Activated naive CD4-positive, alpha-beta T cell treated with anti-CD3 and anti-CD28 coated beads, Interleukin-2, amount 10 ng/mL, durations not matched to agents 7 days and 5 days (primary cell): ENCODE results near the gene SMO.
A peak's percentile ranks its signal among the peaks of the same experiment; 100 is the strongest.
"Not testable (repeated sequence)": the region's sequence is repeated elsewhere in the genome, so short reads cannot be mapped to it uniquely, and the experiment has no call there.

Experiments
- CTCF ChIA-PET: fragments of 350-600 bp; sonication (Branson Sonifier 250); formaldehyde crosslinking; loops from one replicate; lab custom pipeline; 2021; ENCODE audit warnings: antibody characterized with exemption; lab: Charles Lee
- DNase-seq: peaks from one replicate; pipeline ENCODE4 v3.0.0-alpha.2; 2020
- H3K27ac Mint-ChIP-seq: one replicate; pipeline ENCODE4 v1.8.0; 2021; ENCODE audit warnings: mild to moderate bottlenecking, moderate library complexity, mixed read lengths
- H3K27me3 Mint-ChIP-seq: one replicate; pipeline ENCODE4 v1.8.0; 2021; ENCODE audit warnings: mild to moderate bottlenecking, mixed read lengths
- H3K36me3 Mint-ChIP-seq: one replicate; pipeline ENCODE4 v1.8.0; 2021; ENCODE audit warnings: mixed read lengths
- H3K4me1 Mint-ChIP-seq: one replicate; pipeline ENCODE4 v1.8.0; 2021; ENCODE audit warnings: mixed read lengths
- H3K4me3 Mint-ChIP-seq: one replicate; pipeline ENCODE4 v1.8.0; 2021; ENCODE audit warnings: mild to moderate bottlenecking, moderate library complexity, mixed read lengths
- H3K9me3 Mint-ChIP-seq: one replicate; pipeline ENCODE4 v1.8.0; 2021; ENCODE audit warnings: mixed read lengths

The SMO gene

DNA sequence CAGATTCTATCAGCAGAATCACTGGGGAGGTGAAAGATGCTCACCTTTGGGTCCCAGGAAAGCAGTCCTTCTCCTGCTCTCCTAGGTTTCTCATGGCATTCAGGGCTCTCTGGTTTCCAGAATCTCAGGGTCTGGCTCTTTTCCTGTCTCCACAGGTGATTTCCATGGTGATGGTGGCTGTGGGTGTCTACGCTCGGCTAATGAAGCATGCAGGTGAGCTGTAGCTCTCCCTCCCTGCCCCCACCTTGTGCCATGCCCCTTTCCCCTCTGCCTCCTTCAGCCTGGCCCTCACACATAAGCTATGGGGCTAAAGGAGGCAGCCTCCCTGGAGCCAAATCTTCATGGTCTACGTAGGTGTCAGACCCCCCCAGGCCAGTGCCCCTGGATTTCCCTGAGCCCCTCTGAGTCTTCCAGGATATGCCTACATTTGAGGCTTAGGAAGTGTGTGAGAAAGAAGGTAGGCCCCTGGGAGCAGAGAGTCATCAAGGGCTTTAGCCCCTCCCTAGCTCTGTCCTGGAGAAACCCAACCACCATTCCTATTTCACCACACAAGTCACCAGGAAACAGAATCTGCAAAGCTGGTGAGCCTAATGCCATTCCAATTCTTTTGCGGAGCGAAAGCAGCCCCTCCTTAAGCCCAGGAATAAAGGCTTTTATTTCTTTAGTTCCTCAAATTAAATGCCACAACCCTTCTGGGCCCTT is 26.8 kb upstream of the SMO start:
- peaks cover 4% of the 10 kb centered on the region for H3K27me3 Mint-ChIP-seq
- H3K9me3 Mint-ChIP-seq = no peaks in the 10 kb centered on the region
- H3K27ac Mint-ChIP-seq = no peak overlapping the region
- DNase-seq = no peak
- H3K4me1 Mint-ChIP-seq = no peaks in the 10 kb centered on the region
- H3K4me3 Mint-ChIP-seq = no peak overlapping the region
- H3K36me3 Mint-ChIP-seq = no peaks in the 10 kb centered on the region
- CTCF ChIA-PET = interaction anchor here (9.5 kb wide), 1 partner anchor 50 kb away, joined by 108 read pairs; no protein-coding TSS in a partner anchor

DNA sequence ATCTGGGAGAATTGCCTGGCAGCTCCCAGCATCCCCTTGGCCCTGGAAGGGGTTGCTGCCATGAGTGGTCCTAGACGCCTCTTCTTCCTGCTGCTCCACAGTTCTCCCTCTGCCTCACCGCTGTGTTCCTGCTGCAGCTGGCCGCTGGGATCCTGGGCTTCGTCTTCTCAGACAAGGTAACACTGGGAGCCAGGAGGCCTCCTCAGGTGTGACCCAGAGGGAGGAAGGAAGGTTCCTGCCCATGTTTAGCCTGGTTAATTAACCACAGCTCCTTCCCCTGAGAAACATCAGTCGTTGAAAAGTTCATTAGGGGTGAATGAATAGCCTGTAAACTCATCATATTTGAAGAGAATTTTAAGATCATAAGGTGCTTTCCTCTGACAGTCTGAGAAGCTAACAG is 25.7 kb upstream of the SMO start:
- no peak overlapping the region for H3K27ac Mint-ChIP-seq
- no peaks in the 10 kb centered on the region for H3K9me3 Mint-ChIP-seq
- no peaks in the 10 kb centered on the region for H3K4me1 Mint-ChIP-seq

DNA sequence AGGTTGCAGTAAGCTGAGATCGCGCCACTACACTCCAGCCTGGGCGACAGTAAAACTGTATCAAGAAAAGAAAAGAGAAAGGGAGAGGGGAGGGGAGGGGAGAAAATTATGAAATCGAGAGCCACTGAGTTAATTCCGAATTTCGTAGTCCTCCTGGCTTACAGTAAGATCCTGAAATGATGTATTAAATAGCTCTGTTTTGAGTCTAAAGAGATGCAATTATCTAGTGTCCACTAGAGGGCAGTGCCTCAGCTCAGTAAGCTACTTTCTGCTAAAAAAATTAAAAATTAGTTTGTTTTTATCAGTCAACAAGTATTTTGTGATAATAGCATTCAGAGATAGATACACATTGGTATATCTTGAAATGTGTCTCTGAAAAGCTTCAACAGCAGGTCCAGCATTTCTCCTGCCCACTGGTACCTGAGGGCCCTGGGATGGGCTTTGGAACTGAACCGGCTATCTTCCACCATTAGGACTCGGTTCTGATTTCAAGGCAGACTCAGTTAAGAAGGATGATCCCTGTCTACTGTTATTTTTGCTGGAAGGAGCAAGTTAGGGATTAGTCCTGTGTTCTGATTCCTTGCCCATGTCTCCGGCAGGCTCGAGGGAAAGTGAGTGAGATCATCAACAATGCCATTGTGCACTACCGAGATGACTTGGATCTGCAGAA is 24.4 kb upstream of the SMO start:
- no peak overlapping the region for H3K27ac Mint-ChIP-seq
- H3K27me3 Mint-ChIP-seq = peaks cover 17% of the 10 kb centered on the region
- H3K4me3 Mint-ChIP-seq = no peak overlapping the region
- H3K4me1 Mint-ChIP-seq = peaks cover 11% of the 10 kb centered on the region
- H3K9me3 Mint-ChIP-seq = no peaks in the 10 kb centered on the region
- CTCF ChIA-PET = interaction anchor here (0.6 to 9.5 kb wide), 45 partner anchors 8 to 409 kb away, joined by 3 to 108 read pairs (median 4); partner anchors contain the start of gene TSPAN33
- DNase-seq = no peak
- no peaks in the 10 kb centered on the region for H3K36me3 Mint-ChIP-seq

More for the DNA sequence above, 25.7 kb upstream of the SMO start:
- no peak for DNase-seq
- CTCF ChIA-PET = interaction anchor here (1.3 to 9.5 kb wide), 5 partner anchors 10 to 52 kb away, joined by 3 to 108 read pairs (median 9); no protein-coding TSS in a partner anchor
- peaks cover 8% of the 10 kb centered on the region for H3K27me3 Mint-ChIP-seq
- H3K4me3 Mint-ChIP-seq = no peak overlapping the region
- no peaks in the 10 kb centered on the region for H3K36me3 Mint-ChIP-seq

DNA sequence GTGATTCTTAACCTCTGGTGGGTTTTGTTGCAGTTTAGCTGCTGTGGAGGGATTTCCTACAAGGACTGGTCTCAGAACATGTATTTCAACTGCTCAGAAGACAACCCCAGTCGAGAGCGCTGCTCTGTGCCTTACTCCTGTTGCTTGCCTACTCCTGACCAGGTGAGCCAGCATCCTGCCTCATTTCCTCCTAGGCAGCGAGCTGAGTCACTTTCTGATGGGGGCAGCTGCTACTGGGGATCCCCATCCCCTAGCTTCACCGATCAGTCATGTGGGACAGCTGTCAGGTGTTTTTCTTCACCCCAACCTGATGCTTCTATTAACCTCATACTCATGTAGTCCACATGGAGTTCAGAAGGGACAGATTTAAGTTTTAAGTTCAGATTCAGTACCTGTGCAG is 21.7 kb upstream of the SMO start:
- H3K27me3 Mint-ChIP-seq = peaks cover 24% of the 10 kb centered on the region

DNA sequence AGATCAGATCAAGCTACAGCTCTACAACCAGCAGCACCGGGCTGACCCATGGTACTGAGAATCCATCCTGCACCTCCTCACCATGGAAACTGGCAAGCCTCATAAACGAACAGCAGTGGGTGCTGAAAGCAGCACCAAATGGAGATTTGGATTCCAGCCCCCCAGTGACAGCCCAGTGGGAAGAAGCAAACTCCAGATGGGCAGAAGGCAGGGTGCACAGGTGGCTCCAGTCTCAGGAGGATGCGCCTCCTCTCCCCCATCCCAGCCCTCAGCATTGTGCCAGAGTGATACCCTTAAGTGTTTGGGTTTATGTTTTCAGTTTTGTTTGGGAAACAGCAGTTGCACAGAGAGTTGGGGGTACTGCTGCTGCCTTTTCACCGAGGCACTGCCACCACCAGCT is 20.6 kb upstream of the SMO start:
- CTCF ChIA-PET = interaction anchor here (2.9 to 9.5 kb wide), 2 partner anchors 44 to 51 kb away, joined by 9 to 108 read pairs; no protein-coding TSS in a partner anchor
- Mint-ChIP-seq H3K27me3 (peaks cover 24% of the 10 kb centered on the region), H3K4me3 (peak overlapping the region; percentile 11), H3K27ac (no peak overlapping the region), H3K4me1 (peaks cover 20% of the 10 kb centered on the region), H3K9me3 (no peaks in the 10 kb centered on the region), H3K36me3 (no peaks in the 10 kb centered on the region)
- DNase-seq = no peak

More for the DNA sequence above, 21.7 kb upstream of the SMO start:
- CTCF ChIA-PET = interaction anchor here (0.7 to 9.5 kb wide), 3 partner anchors 45 to 75 kb away, joined by 3 to 108 read pairs (median 9); no protein-coding TSS in a partner anchor
- DNase-seq = no peak
- Mint-ChIP-seq H3K27ac (no peak overlapping the region), H3K9me3 (no peaks in the 10 kb centered on the region), H3K36me3 (no peaks in the 10 kb centered on the region), H3K4me3 (no peak overlapping the region), H3K4me1 (peaks cover 20% of the 10 kb centered on the region)

DNA sequence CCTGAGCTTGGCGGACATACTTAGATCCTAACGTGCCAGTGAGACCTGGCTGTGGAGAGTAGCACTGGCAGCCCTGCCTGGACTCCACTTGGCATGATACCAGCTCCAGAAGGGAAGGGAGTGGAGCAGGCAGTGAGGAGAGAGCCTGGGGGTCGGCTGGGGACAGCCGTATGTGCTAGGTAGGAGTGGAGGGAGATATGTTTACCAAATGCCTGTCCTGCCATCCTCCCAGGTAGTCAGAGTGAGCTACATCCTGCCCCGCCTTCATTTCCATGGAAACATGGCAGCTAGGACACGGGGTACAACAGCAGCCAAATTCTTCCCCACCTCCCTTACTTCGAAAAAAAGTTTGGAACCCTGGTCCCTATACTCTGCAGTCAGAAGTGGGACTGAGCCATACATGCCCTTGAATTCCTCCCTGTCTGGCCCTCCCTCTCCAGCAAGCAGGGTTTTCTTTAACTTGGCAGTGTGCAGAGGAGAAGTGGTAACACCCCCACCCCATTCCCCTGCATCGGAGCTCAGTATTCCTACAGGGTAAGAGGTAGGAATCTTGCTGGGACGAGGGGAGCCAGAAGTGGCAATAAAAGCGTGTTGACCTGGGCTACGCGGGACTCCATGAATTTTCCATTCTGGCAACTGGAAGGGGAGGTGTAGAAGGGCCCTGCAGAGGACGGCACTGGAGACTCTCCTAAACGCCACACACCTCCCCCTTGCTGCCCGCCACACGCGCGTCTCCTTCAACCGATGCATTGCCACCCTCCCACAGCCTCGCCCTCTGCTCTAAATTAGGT is 20.0 kb upstream of the SMO start:
- Mint-ChIP-seq H3K4me3 (peak overlapping the region; percentile 65), H3K27me3 (peaks cover 28% of the 10 kb centered on the region), H3K27ac (no peak overlapping the region), H3K36me3 (no peaks in the 10 kb centered on the region), H3K9me3 (no peaks in the 10 kb centered on the region), H3K4me1 (peaks cover 20% of the 10 kb centered on the region)
- no peak for DNase-seq
- CTCF ChIA-PET = interaction anchor here (1.3 to 9.5 kb wide), 3 partner anchors 43 to 50 kb away, joined by 3 to 108 read pairs (median 9); no protein-coding TSS in a partner anchor

DNA sequence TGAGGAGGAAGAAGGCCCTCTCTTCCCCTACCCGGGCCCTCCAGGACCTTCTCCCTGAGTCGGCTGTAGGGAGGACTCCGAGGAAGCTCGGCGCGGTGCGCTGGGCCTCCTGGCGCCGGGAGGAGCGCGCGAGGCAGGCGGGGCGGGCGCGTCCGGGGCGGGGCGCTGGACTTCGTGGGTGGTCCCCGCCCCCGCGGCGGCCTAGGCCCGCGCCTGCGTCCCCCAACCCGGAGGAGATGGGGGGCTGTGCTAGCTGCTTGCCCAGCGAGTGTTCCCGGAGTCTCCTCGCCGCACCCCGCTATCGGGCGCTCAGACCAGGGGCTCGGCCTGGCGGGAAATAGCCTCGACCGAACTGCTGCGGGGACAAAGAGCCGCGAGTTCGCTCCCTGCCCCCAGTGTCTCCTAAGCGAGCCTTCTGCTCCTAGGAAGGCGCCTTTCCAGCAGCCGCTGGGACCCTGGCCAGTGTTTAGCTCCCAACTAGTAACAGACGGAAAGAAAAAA is 19.2 kb upstream of the SMO start:
- Mint-ChIP-seq H3K36me3 (no peaks in the 10 kb centered on the region), H3K4me1 (peaks cover 20% of the 10 kb centered on the region), H3K9me3 (no peaks in the 10 kb centered on the region), H3K4me3 (peak overlapping the region; percentile 65), H3K27me3 (peaks cover 32% of the 10 kb centered on the region), H3K27ac (no peak overlapping the region)
- DNase-seq = peak; percentile 60
- CTCF ChIA-PET = interaction anchor here (1.0 to 9.5 kb wide), 4 partner anchors 10 to 80 kb away, joined by 3 to 108 read pairs (median 4); no protein-coding TSS in a partner anchor

DNA sequence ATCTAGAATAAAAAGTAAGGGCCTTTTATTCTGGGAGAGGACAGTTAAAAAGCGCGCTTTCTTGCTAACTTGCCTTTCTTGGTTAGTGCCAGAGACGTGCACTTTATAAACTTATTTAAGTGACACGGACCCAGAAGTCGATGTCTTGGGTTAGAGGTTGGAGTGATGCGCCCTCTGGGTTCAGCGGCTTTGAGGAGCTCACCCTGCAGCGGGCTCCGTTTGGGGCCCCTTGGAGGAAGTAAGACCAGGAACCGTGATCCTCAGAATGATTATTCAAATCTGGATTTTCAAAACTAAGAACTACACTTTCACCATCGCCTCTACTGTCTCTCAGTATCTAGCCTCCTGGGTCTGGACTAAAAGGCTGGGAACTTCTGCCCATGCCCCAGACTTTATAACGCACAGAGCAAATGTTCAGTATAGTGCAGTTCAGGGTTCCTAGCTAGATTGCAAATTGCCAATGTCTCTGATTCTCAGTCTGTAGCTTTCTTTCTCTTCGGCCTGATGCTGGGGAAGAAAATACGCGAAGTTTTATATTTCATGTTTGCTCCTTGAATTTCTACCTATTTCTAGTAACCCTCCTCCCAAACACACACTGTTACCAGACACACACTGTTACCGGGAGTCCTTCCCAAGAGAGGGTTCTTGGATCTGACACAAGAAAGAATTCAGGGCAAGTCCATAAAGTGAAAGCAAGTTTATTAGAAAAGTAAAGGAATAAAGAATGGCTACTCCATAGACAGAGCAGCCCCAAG is 18.6 kb upstream of the SMO start:
- peaks cover 20% of the 10 kb centered on the region for H3K4me1 Mint-ChIP-seq
- peak; percentile 32 for DNase-seq
- peak overlapping the region; percentile 65 for H3K4me3 Mint-ChIP-seq
- no peak overlapping the region for H3K27ac Mint-ChIP-seq
- no peaks in the 10 kb centered on the region for H3K9me3 Mint-ChIP-seq
- no peaks in the 10 kb centered on the region for H3K36me3 Mint-ChIP-seq
- peaks cover 39% of the 10 kb centered on the region for H3K27me3 Mint-ChIP-seq
- CTCF ChIA-PET = interaction anchor here (1.0 to 9.5 kb wide), 4 partner anchors 11 to 81 kb away, joined by 3 to 108 read pairs (median 4); no protein-coding TSS in a partner anchor

DNA sequence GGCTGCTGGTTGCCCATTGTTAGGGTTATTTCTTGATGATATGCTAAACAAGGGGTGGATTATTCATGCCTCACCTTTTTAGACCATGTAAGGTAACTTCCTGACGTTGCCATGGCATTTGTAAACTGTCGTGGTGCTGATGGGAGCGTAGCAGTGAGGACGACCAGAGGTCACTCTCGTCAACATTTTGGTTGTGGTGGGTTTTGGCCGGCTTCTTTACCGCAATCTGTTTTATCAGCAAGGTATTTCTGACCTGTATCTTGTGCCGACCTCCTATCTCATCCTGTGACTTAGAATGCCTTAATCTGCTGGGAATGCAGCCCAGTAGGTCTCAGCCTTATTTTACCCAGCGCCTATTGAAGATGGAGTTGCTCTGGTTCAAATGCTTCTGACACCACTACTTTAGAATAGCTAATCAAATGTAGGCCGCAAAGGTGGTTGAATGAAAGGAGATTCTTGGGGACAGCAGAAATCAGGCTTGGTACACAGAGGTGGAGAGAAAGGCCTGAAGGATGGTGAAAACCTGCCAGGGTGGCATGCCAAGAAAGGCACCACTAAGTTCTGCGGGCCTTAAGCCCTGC is 17.9 kb upstream of the SMO start:
- CTCF ChIA-PET = interaction anchor here (1.0 to 9.5 kb wide), 2 partner anchors 41 to 81 kb away, joined by 4 to 108 read pairs; no protein-coding TSS in a partner anchor
- H3K4me3 Mint-ChIP-seq = no peak overlapping the region
- no peak overlapping the region for H3K27ac Mint-ChIP-seq

DNA sequence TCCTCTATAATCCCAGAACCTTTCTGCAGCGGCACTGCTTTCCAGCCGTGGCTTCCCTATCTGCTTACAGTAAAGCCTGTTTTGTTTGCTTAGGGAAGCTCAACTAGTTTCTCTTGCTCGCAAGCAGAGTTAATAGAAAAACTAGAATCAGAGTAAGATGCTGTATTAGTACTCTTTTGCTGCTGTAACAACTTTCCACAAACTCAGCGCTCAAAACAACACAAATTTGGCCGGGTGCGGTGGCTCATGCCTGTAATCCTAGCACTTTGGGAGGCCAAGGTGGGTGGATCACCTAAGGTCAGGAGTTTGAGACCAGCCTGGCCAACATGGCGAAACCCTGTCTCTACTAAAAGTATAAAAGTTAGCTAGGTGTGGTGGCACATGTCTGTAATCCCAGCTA is 14.6 kb upstream of the SMO start:
- H3K4me1 Mint-ChIP-seq = peaks cover 11% of the 10 kb centered on the region
- peaks cover 34% of the 10 kb centered on the region for H3K27me3 Mint-ChIP-seq
- H3K27ac Mint-ChIP-seq, H3K36me3 Mint-ChIP-seq, DNase-seq, H3K9me3 Mint-ChIP-seq, CTCF ChIA-PET, H3K4me3 Mint-ChIP-seq: not testable (repeated sequence)

More for the DNA sequence above, 17.9 kb upstream of the SMO start:
- Mint-ChIP-seq H3K9me3 (no peaks in the 10 kb centered on the region), H3K4me1 (peaks cover 20% of the 10 kb centered on the region), H3K36me3 (no peaks in the 10 kb centered on the region), H3K27me3 (peaks cover 43% of the 10 kb centered on the region)
- DNase-seq = no peak

DNA sequence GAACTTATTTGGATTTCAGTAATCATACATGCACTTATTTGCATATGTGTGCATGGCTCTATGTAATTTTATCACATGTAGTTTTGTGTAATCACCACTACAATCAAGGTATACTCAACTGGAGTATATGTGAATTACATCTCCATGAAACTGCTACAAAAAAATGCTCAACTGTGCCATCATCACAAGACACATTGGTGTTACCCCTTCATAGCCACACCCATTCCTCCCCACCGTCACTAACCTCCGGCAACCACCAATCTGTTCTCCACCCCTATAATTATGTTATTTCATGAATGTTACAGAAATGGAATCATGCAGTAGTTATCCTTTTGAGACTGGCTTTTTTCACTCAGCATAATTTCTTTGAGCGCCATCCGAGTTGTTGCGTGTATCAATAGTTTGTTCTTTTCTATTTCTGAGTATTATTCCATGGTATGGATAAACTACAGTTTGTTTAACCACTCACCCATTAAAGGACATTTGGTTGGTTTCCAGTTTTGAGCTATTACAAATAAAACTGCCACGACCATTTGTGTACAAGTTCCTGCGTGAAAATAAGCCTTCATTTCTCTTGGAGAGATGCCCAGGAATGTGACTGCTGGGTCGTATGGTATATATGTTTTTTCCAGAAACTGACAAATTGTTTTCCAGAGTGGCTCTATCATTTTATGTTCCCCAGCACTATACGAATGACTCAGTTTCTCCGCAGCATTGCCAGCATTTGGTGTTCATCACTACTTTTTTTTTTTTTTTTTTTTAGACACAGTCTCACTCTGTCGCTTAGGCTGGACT is 11.3 kb upstream of the SMO start:
- CTCF ChIA-PET = interaction anchor here (1.0 kb wide), 1 partner anchor 13 kb away, joined by 4 read pairs; no protein-coding TSS in a partner anchor
- no peak overlapping the region for H3K27ac Mint-ChIP-seq
- DNase-seq = no peak
- no peaks in the 10 kb centered on the region for H3K4me1 Mint-ChIP-seq
- H3K4me3 Mint-ChIP-seq = no peak overlapping the region
- H3K36me3 Mint-ChIP-seq = no peaks in the 10 kb centered on the region
- peaks cover 43% of the 10 kb centered on the region for H3K27me3 Mint-ChIP-seq
- no peaks in the 10 kb centered on the region for H3K9me3 Mint-ChIP-seq

DNA sequence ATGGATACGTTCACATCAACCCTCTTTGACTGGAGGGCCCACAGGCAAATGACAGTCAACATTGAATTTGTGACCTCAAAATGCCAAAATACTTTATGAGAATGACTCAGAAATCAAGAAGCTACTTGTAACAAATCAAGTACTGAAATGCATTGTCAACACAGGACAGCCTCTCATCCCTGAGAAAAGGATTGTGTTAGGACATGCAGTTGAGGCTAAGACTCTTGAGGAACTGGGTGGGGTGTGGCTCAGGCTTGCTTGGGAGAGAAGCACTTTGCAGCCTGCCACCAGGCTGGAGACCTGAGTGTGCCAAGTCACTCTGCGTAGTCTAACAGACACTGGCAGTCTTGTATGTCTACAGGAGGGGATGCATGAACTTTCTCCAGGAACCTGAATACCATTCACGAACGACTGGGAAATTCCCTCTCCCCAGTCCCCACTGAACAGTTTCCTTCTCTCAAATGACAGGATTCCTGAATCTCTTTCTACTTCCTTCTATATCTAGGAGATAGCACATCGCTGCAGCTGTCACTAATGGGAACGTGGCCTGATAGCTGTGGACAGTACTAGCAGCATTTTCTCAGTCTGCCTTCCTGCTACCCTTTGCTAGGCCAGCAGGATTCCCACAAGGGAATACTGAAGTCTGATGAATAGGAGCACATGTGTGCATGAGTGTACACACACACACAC is 3.3 kb upstream of the SMO start:
- no peak for DNase-seq
- CTCF ChIA-PET = no interaction called here
- no peaks in the 10 kb centered on the region for H3K36me3 Mint-ChIP-seq
- peaks cover 60% of the 10 kb centered on the region for H3K27me3 Mint-ChIP-seq
- no peak overlapping the region for H3K27ac Mint-ChIP-seq
- H3K4me1 Mint-ChIP-seq = peaks cover 11% of the 10 kb centered on the region
- no peak overlapping the region for H3K4me3 Mint-ChIP-seq
- no peaks in the 10 kb centered on the region for H3K9me3 Mint-ChIP-seq
